Upper lobe of left lung (tissue), 4 donors: ENCODE measurements around the gene PPTC7.
A peak's percentile ranks its signal among the peaks of the same experiment; 100 is the strongest.
"Not testable (repeated sequence)": the region's sequence is repeated elsewhere in the genome, so short reads cannot be mapped to it uniquely, and the experiment has no call there.

Experiments used
- CTCF ChIP-seq, 6 experiments: fragments of 450-650 bp in 4 of 6; fragments of 200-600 bp in 2 of 6; sonication (generic) in 2 of 6; IDR thresholded peaks; one replicate each; pipeline ENCODE4 v1.5.1; 2016 to 2019; ENCODE audit warnings: antibody characterized with exemption in 6 of 6
- EP300 ChIP-seq, 4 donors: sonication (generic); formaldehyde crosslinking; IDR thresholded peaks; one replicate each; pipeline ENCODE4 v1.5.1; 2017; ENCODE audit warnings: antibody characterized with exemption in 4 of 4, control low read depth in 2 of 4
- POLR2A ChIP-seq, 4 donors: fragments of 450-650 bp; IDR thresholded peaks; one replicate each; pipeline ENCODE4 v1.5.1; 2016 to 2017; ENCODE audit warnings: antibody characterized with exemption in 4 of 4, mild to moderate bottlenecking in 2 of 4
- POLR2AphosphoS5 ChIP-seq, 2 donors: sonication (generic); formaldehyde crosslinking; IDR thresholded peaks; one replicate each; pipeline ENCODE4 v1.5.1; 2017; ENCODE audit warnings: antibody characterized with exemption in 2 of 2

GRCh38 chr12:110602085-110602814, 19.1 kb upstream of the PPTC7 start:
- TF ChIP-seq POLR2A, EP300, POLR2AphosphoS5 (IDR thresholded peaks at IDR 0.05): not testable (repeated sequence)
- TF ChIP-seq CTCF (IDR thresholded peaks at IDR 0.05), result peak in 5 of 6 experiments; percentile 72 to 83 (median 80)
